CD4-positive, alpha-beta T cell treated with Interleukin-2 at 100 ng/mL for 4 hours (primary cell): ENCODE results near the gene CYP2D6.
"Not testable (repeated sequence)": the region's sequence is repeated elsewhere in the genome, so short reads cannot be mapped to it uniquely, and the experiment has no call there.

Experiments
- DNase-seq: peaks from one replicate; pipeline ENCODE4 v3.0.0-alpha.2; 2020; ENCODE audit warnings: low spot score

The CYP2D6 gene

GRCh38 chr22:42134100-42135020 lies 3.8 kb upstream of the CYP2D6 start:
- no peak for DNase-seq

DNA sequence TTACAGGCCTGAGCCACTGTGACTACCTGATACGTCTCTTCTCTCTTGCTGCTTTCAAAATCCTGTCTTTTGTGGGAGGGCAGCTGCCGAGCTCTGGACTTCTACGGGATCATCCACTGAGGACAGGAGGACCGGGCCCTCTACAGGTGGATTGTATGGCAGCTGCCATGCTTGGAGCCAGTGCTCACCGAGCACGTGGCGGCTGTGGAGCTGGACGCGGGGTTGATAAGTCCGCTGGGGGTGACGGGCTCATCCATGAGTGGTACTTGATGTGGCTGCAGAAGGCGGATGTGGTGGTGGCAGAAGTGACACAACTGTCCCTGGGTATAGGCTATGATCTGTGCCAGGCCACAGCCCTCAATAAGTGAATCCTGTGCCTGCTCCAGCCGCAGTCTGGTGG lies 1.8 kb upstream of the CYP2D6 start:
- no peak for DNase-seq

DNA sequence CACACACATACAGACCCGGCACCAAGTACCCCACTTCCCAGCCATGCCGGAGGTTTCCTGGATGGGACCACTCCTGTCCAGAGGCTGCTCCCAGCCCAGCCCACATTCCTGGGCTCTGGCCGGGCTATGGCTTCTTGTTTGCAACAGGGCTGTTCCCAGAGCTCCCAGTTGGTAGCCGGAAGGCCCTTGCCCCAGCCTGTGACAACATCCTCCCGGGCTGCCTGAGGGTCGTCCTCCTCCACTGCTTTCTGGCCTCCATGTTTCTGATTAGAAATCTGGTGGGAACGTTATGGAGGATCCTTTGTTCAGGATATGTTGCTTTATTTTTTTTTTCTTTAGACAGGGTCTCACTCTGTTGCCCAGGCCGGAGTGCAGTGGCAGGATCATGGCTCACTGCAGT lies 952 bp upstream of the CYP2D6 start:
- DNase-seq: no peak

GRCh38 chr22:42130182-42130581 lies 428 bp downstream of the CYP2D6 start:
- DNase-seq: not testable (repeated sequence)

- not testable (repeated sequence) for DNase-seq
Observed at GRCh38 chr22:42128776-42129694, 1.6 kb downstream of the CYP2D6 start.

- not testable (repeated sequence) for DNase-seq
Observed at GRCh38 chr22:42128007-42128406, 2.6 kb downstream of the CYP2D6 start.

DNA sequence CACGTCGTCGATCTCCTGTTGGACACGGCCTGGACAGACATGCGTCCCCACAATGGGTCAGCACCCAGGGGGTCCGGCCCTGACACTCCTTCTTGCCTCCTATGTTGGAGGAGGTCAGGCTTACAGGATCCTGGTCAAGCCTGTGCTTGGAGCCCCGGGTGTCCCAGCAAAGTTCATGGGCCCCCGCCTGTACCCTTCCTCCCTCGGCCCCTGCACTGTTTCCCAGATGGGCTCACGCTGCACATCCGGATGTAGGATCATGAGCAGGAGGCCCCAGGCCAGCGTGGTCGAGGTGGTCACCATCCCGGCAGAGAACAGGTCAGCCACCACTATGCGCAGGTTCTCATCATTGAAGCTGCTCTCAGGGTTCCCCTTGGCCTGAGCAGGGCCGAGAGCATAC lies 3.0 kb downstream of the CYP2D6 start:
- no peak for DNase-seq

- DNase-seq: not testable (repeated sequence)
Observed at GRCh38 chr22:42123529-42123928, 7.1 kb downstream of the CYP2D6 start.

DNA sequence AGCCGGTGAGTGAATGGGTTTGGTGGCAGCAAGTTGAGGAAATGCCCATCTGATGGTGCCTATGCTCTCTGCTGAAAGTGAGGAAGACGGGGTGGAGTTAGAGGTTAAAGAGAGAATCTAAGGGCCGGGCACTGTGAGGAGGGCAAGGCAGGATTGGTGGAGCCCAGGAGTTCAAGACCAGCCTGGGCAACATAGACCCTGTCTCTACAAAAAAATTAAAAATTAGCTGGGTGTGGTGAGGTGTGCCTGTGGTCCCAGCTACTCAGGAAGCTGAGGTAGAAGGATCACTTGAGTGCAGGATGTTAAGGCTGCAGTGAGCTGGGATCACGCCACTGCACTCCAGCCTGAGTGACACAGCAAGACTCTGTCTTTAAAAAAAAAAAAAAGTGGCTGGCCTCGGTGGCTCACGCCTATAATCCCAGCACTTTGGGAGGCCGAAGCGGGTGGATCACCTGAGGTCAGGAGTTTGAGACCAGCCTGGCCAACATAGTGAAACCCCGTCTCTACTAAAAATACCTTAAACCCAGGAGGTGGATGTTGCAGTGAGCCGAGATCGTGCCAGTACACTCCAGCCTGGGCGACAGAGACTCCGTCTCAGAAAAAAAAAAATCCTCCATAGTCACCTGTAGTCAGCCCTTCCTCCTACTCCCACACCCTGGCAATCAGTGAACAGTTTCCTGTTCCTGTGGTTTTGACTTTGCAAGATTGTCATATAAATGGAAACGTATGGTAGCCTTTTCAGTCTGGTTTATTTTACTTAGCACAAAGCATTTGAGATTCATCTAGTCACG lies 10.2 kb downstream of the CYP2D6 start:
- peak; percentile 55 for DNase-seq

GRCh38 chr22:42116848-42117424 lies 13.7 kb downstream of the CYP2D6 start:
- no peak for DNase-seq

GRCh38 chr22:42115420-42115830 lies 15.2 kb downstream of the CYP2D6 start:
- not testable (repeated sequence) for DNase-seq

- DNase-seq: no peak
Observed at GRCh38 chr22:42114721-42115120, 15.9 kb downstream of the CYP2D6 start.

DNA sequence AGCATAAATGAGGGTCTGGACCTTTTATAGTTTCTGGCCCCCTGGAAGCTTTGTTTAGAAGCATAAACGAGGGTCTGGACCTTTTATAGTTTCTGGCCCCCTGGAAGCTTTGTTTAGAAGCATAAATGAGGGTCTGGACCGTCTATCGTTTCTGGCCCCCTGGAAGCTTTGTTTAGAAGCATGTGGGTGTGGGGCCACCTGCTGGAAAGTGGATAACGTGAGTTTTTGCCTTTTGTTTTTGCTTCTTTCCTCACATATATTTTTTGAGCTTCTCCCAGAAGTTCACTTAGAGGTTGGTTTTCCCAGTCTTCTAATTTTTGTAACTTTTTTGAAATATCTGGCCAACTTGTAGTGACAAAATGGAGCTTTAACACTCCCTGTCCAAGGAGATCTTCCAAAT lies 17.8 kb downstream of the CYP2D6 start:
- not testable (repeated sequence) for DNase-seq

DNA sequence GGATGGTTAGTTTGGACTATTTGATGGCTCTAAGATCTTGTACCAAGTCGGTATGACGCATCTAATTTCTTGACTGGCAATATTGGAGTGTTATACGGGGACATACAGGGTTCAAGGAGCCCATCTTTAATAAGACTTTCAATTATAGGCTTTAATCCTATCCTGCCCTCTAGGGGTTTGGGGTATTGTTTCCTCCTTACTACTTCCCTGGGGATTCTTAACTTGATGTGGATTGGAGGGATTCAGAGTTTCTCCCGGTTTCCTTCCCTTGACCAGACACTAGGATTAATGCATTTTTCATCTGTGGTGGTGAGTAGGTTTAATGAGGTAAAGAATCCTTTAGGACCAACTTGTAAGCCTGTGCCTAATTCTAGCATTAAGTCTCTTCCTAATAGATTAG lies 18.8 kb downstream of the CYP2D6 start:
- DNase-seq: no peak

DNA sequence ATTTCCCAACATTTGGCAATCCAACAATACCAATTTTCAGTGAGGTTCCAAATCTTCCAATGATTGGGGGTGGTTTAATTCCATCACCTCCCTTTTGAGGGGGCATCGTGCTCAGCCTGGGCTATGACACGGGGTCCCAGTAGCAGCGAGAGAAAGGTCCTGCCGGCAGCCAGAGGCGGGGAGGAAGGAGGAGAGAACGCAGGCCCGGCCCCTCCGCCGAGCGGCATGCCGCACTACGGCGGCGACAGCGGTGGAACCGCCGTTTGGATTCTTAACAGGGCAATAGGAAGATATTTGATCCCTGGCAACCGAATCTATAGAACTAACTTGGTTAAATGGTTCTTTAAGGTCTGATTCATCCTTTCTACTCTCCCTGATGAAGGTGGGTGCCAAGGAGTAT lies 21.8 kb downstream of the CYP2D6 start:
- no peak for DNase-seq

GRCh38 chr22:42104332-42104860 lies 26.2 kb downstream of the CYP2D6 start:
- not testable (repeated sequence) for DNase-seq

DNA sequence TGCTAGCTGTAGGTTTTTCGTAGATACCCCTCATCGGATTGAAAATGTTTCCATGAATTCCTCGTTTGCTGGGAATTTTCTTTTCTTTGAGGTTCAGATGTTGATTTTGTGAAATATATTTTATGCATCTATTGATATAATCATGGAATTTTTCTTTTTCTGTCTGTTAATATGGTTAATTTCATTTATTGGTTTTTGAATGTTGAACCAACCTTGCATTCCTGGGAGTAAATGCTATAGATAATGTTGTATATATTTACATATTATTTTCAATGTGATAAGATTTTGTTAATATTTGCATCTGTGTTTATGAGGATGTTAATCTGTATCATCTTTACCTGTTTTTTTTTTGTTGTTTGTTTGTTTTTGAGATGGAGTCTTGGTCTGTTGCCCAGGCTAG lies 29.4 kb downstream of the CYP2D6 start:
- no peak for DNase-seq

GRCh38 chr22:42091455-42091782 lies 39.2 kb downstream of the CYP2D6 start:
- no peak for DNase-seq

GRCh38 chr22:42090596-42091454 lies 39.8 kb downstream of the CYP2D6 start, which contains the start of gene NDUFA6:
Gene NDUFA6 (minus strand): TSS chr22:42090772. CDS start chr22:42090744, 28 bp downstream.
- DNase-seq: peak; percentile 99

DNA sequence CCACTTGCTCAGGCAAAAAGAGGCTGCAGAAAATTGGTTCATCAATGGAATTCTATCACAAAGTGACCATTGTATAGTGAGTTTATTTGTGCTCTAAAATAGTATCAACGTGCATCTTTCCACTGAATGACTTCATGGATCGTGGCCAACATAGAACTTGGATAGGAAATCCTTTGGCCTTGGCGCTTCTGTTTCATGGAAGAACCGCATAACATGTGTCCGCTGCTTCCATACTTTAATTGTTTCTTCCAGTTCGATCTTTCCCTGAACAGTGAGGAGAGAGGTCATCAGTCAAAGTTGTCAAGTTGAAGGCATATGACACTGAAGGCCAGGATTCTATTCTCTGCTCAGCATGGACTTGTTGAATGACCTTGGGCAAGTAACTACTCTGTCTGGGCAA lies 44.6 kb downstream of the CYP2D6 start:
- DNase-seq: no peak
